GM18951 (cell line): ENCODE data around the gene SH3BGRL3.
"Not testable (repeated sequence)": the region's sequence is repeated elsewhere in the genome, so short reads cannot be mapped to it uniquely, and the experiment has no call there.

Experiments
- POLR2A ChIP-seq: IDR thresholded peaks from 4 replicates; pipeline ENCODE4 v1.6.1; 2011; ENCODE audit warnings: mild to moderate bottlenecking; ENCODE audit not compliant: insufficient read length, insufficient read depth; ENCODE audit errors: extremely low read depth
- in situ Hi-C: fragments of 300-500 bp; cut with MboI; formaldehyde crosslinking; loops from one replicate; pipeline ENCODE4 v1.12.0; 2022; ENCODE audit warnings: low sequenced_read_pairs, mixed read lengths, inconsistent platforms; ENCODE audit not compliant: unreplicated experiment

The SH3BGRL3 gene

GRCh38 chr1:26279456-26280332 is at the start of gene SH3BGRL3:
SH3BGRL3 (plus strand) TSS chr1:26280086; CDS start chr1:26280156, 70 bp downstream.
- in situ Hi-C loops, result no loop called here

GRCh38 chr1:26230682-26231081 is 49.2 kb upstream of the SH3BGRL3 start:
- in situ Hi-C loops, result not testable (repeated sequence)

More at GRCh38 chr1:26279456-26280332, at the start of gene SH3BGRL3:
- TF ChIP-seq POLR2A, result peak; percentile 92

GRCh38 chr1:26233903-26234643 is 45.8 kb upstream of the SH3BGRL3 start, which contains the start of gene CEP85:
CEP85 (plus strand) TSS chr1:26234200; CDS start chr1:26239784, 5,584 bp downstream.
- in situ Hi-C loops, result no loop called here
- peak; percentile 97 for TF ChIP-seq POLR2A

GRCh38 chr1:26234644-26235370 is 45.1 kb upstream of the SH3BGRL3 start:
- in situ Hi-C loops, result no loop called here
- TF ChIP-seq POLR2A, result no peak

GRCh38 chr1:26237230-26237966 is 42.5 kb upstream of the SH3BGRL3 start:
- in situ Hi-C loops, result no loop called here
- TF ChIP-seq POLR2A, result no peak

- in situ Hi-C loops, result no loop called here
- TF ChIP-seq POLR2A, result no peak
Measured at GRCh38 chr1:26239936-26240335, 40.0 kb upstream of the SH3BGRL3 start.

- in situ Hi-C loops, result no loop called here
- TF ChIP-seq POLR2A, result no peak
Measured at GRCh38 chr1:26252718-26253117, 27.2 kb upstream of the SH3BGRL3 start.

- no peak for TF ChIP-seq POLR2A
Measured at GRCh38 chr1:26254404-26254803, 25.5 kb upstream of the SH3BGRL3 start.

GRCh38 chr1:26257222-26257621 is 22.7 kb upstream of the SH3BGRL3 start:
- TF ChIP-seq POLR2A, result no peak
- in situ Hi-C loops, result no loop called here

More at GRCh38 chr1:26254404-26254803, 25.5 kb upstream of the SH3BGRL3 start:
- in situ Hi-C loops, result no loop called here

- in situ Hi-C loops, result no loop called here
- TF ChIP-seq POLR2A, result no peak
Measured at GRCh38 chr1:26259005-26259404, 20.9 kb upstream of the SH3BGRL3 start.

- in situ Hi-C loops, result no loop called here
- no peak for TF ChIP-seq POLR2A
Measured at GRCh38 chr1:26259578-26259977, 20.3 kb upstream of the SH3BGRL3 start.

- in situ Hi-C loops, result no loop called here
Measured at GRCh38 chr1:26263212-26263611, 16.7 kb upstream of the SH3BGRL3 start.

GRCh38 chr1:26265405-26265804 is 14.5 kb upstream of the SH3BGRL3 start:
- TF ChIP-seq POLR2A, result no peak
- in situ Hi-C loops, result no loop called here

More at GRCh38 chr1:26263212-26263611, 16.7 kb upstream of the SH3BGRL3 start:
- TF ChIP-seq POLR2A, result no peak
